Measurements from ENCODE around the gene TMEM179.

The TMEM179 gene

GRCh38 chr14:104544362-104544961, 60.1 kb downstream of the TMEM179 start:
- no peak for DNase-seq (ENCODE audit: low spot score)

GRCh38 chr14:104542871-104543830, 61.4 kb downstream of the TMEM179 start:
- DNase-seq (ENCODE audit: low spot score): no peak

- no peak for DNase-seq (ENCODE audit: low spot score)
These were observed 62.6 kb downstream of the TMEM179 start for GRCh38 chr14:104541905-104542465.
